Pancreas (tissue), 10 donors: ENCODE data around the gene IQSEC1. TPM values are rescaled to one million over a fixed set of nuclear protein-coding genes. Genes with fewer than 3 reads are reported as not detected.

ENCODE experiments used
- ATAC-seq, 4 donors: fragments of 200-7000 bp; cut with Tn5 transposase; one replicate each; pipeline versions ENCODE4 v1.8.0 to v1.9.1; 2020; ENCODE audit warnings: mild to moderate bottlenecking in 4 of 4, moderate library complexity in 4 of 4
- DNase-seq, 6 donors: peaks; one replicate each; pipeline ENCODE4 v3.0.0-alpha.2; 2020
- FAIRE-seq: peaks from 2 replicates; lab custom pipeline; 2012; peaks lifted over from hg19 to GRCh38; lab: Jason Lieb, UNC
- H3K27ac ChIP-seq, 4 donors: fragments of 200-600 bp; sonication (generic); 1 replicate in 3 of 4; 2 replicates in 1 of 4; pipeline versions ENCODE4 v1.5.0 to v1.8.0; 2020
- H3K27me3 ChIP-seq, 4 donors: fragments of 200-600 bp; one replicate each; pipeline ENCODE4 v1.8.0; 2021
- H3K36me3 ChIP-seq, 3 donors: fragments of 200-600 bp; sonication (generic) in 1 of 3; one replicate each; pipeline versions ENCODE4 v1.5.0 to v1.8.0; 2020 to 2021
- H3K4me1 ChIP-seq, 3 donors: fragments of 200-600 bp; one replicate each; pipeline ENCODE4 v1.8.0; 2021
- H3K4me3 ChIP-seq, 4 donors: fragments of 200-600 bp; sonication (generic) in 2 of 4; one replicate each; pipeline versions ENCODE4 v1.5.0 to v1.8.0; 2020 to 2021
- H3K9me3 ChIP-seq, 4 donors: fragments of 200-600 bp; one replicate each; pipeline ENCODE4 v1.8.0; 2021
- WGBS, 2 donors: extraction: QIAGEN DNeasy Blood & Tissue Kit; methylation state at CpG; one replicate each; pipeline ENCODE4 v1.1.7; 2013; 5-methylcytosine and 5-hydroxymethylcytosine counted together
- intact Hi-C, 3 donors: fragments of 100-400 bp; cut with DNase I; formaldehyde crosslinking; loops; one replicate each; pipeline versions ENCODE4 v1.11.1 to v1.14.2; 2022
- polyA plus RNA-seq, 2 donors: library from polyadenylated mRNA; stranded (reverse); fragments of 200-250 nt; gene quantifications; one replicate each; pipeline ENCODE4 v1.2.3, GENCODE V29; 2013
- total RNA-seq, 6 donors: library from RNA; stranded (reverse); fragmentation: NEBNext Ultra II Directional in 4 of 6; extraction: Animal tissue kit (Norgen Biotek cat#: 25700) in 4 of 6; gene quantifications; one replicate each; pipeline versions ENCODE4 v1.2.1 to v1.2.4, GENCODE V29; 2021 to 2023
- TF ChIP-seq, protein P1 (sequence below), 4 donors: fragments of 200-600 bp; sonication (generic) in 3 of 4; IDR thresholded peaks; one replicate each; pipeline versions ENCODE4 v1.5.0 to v1.8.0; 2021; ENCODE audit warnings: antibody characterized with exemption in 4 of 4
- donor health status: healthy with polysubstance abuse.
- donor health status: DM: no; HTN: no; CAD: no; lungs with moderate emphysema.
- donor health status: DM: no; HTN: no; CAD: no.
- donor health status: control.
- donor health status: control.
- donor health status: Bipolar disorder and iron deficiency.
- donor health status: DM: yes; HTN: yes; CAD: no.
- donor health status: DM: no; HTN: no; CAD: no.
- donor health status: DM: no; HTN: no; CAD: no.
- donor health status: DM: yes; HTN: yes; CAD: no.

IQSEC1 gene
- total and polyA plus RNA-seq, 8 donors = 15.0 to 27.9 (median 23.1) TPM

DNA sequence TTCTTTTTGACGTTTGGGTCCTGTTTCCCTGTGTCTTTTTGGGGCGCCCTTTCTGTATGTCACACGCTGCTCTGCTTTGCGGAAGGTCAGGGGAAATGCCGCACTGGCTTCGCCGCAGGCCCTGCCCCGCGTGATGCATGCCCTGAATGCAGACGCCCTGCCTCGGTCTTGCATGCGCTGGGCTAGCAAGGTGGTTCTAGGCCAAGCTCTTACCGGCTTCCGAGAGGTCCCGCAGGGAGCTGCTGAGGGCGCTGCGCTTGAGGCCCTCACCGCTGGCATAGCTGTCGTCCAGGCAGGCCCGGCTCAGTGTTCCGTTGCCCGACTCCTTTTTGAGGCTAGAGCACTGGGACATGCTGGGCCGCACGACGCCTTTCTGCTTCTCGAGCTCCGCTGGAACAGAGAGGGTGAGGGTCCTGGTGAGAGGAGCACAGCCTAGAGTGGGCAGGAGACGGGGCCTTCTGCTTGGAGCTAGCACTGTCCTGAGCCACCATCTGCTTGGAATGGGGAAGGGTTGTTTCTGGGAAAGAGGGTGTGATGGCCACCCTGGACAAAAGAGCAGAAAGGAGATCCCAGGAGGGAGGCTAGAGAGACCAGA lies 165.0 kb downstream of the IQSEC1 start:
- 93 to 95% methylated on average over 28 of the region's 28 CpGs for WGBS, 2 donors
- H3K4me1 ChIP-seq = no peaks in the 10 kb centered on the region
- intact Hi-C loops = no loop called here
- H3K4me3 ChIP-seq = no peak overlapping the region
- FAIRE-seq (no peak), ATAC-seq (no peak), DNase-seq (peak in 2 of 6 donors; percentile 14 to 68)
- H3K36me3 ChIP-seq = peaks cover 0 to 59% (median 11%) of the 10 kb centered on the region in 3 donors
- no peaks in the 10 kb centered on the region for H3K27me3 ChIP-seq
- no peaks in the 10 kb centered on the region for H3K9me3 ChIP-seq
- no peak overlapping the region for H3K27ac ChIP-seq
- TF ChIP-seq, protein P1, sequence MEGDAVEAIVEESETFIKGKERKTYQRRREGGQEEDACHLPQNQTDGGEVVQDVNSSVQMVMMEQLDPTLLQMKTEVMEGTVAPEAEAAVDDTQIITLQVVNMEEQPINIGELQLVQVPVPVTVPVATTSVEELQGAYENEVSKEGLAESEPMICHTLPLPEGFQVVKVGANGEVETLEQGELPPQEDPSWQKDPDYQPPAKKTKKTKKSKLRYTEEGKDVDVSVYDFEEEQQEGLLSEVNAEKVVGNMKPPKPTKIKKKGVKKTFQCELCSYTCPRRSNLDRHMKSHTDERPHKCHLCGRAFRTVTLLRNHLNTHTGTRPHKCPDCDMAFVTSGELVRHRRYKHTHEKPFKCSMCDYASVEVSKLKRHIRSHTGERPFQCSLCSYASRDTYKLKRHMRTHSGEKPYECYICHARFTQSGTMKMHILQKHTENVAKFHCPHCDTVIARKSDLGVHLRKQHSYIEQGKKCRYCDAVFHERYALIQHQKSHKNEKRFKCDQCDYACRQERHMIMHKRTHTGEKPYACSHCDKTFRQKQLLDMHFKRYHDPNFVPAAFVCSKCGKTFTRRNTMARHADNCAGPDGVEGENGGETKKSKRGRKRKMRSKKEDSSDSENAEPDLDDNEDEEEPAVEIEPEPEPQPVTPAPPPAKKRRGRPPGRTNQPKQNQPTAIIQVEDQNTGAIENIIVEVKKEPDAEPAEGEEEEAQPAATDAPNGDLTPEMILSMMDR (IDR thresholded peaks at IDR 0.05) = no peak

DNA sequence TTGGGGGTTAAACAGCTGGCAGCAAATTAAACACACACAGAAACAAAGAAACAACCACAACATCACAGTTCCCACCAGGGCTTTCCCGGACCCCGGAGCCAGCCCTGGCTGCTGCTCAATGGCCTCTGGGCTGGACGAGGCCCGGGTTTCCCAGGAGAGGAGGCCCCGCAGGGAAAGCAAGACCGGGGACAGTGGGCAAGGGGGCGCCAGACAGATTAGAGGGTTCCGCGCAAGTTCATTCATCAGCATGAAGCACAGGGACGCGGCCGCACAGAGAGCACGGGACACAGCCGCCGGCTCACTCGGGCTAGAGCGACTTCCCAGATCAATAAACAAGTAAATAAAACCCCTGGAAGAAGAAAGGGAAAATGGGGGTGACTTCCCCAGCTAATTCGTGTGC lies 165.5 kb downstream of the IQSEC1 start:
- TF ChIP-seq, protein P1 (IDR thresholded peaks at IDR 0.05) = no peak
- ATAC-seq (no peak), FAIRE-seq (no peak), DNase-seq (peak in 2 of 6 donors; percentile 15 to 51)
- Histone ChIP-seq H3K27me3 (no peaks in the 10 kb centered on the region), H3K36me3 (peaks cover 0 to 59% (median 11%) of the 10 kb centered on the region in 3 donors), H3K4me1 (no peaks in the 10 kb centered on the region), H3K4me3 (no peak overlapping the region), H3K27ac (no peak overlapping the region), H3K9me3 (no peaks in the 10 kb centered on the region)
- intact Hi-C loops = no loop called here
- WGBS, 2 donors = 89% methylated on average over 18 of the region's 18 CpGs

DNA sequence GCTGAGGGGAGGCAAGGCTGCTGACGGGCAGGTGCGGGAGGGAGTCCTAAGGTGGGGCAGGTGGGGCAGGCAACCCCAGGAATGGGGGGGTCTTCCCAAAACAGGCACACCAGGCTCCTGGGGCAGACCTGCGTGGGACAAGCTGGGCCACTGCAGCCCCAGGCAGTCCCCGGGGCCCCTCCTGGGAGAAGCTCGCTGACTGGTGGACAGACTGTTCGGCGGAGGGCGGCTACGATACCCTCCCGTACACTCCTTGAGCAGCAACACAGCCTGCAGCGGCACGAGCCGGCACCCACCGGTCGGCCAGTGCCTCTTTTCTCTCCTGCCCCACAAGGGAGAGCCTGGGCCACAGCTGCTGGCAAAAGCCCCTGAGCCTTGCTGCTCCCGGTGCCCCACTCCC lies 165.9 kb downstream of the IQSEC1 start:
- no peak for FAIRE-seq
- Histone ChIP-seq H3K4me1 (no peaks in the 10 kb centered on the region), H3K36me3 (peaks cover 0 to 59% (median 11%) of the 10 kb centered on the region in 3 donors), H3K4me3 (no peak overlapping the region), H3K27ac (no peak overlapping the region), H3K27me3 (no peaks in the 10 kb centered on the region), H3K9me3 (no peaks in the 10 kb centered on the region)
- DNase-seq = peak in 2 of 6 donors; percentile 19 to 63
- intact Hi-C loops = no loop called here
- TF ChIP-seq, protein P1 (IDR thresholded peaks at IDR 0.05) = no peak
- 91 to 92% methylated on average over 16 of the region's 16 CpGs for WGBS, 2 donors
- ATAC-seq = no peak

DNA sequence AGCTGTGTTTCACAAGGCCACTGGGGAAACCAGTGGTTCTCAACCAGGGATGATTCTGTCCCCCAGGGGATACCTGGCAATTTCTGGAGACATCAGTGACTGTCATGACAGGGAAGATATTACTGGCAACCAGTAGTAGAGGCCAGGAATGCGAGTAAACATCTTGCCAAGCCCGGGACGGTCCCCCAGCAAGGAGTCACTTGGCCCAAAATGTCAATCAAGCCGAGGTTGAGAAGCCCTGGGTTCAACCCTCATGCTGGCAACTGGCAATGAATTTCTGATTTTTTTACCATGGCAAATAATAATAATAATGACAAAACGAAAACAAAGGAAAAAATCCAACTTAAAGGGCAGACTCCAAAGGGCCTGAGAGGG lies 166.3 kb downstream of the IQSEC1 start:
- DNase-seq (no peak), ATAC-seq (no peak), FAIRE-seq (no peak)
- Histone ChIP-seq H3K27me3 (no peaks in the 10 kb centered on the region), H3K9me3 (no peaks in the 10 kb centered on the region), H3K27ac (no peak overlapping the region), H3K36me3 (peaks cover 0 to 59% (median 11%) of the 10 kb centered on the region in 3 donors), H3K4me1 (no peaks in the 10 kb centered on the region), H3K4me3 (no peak overlapping the region)
- TF ChIP-seq, protein P1 (IDR thresholded peaks at IDR 0.05) = no peak
- WGBS, 2 donors = 70 to 79% methylated on average over 5 of the region's 5 CpGs
- intact Hi-C loops = no loop called here

DNA sequence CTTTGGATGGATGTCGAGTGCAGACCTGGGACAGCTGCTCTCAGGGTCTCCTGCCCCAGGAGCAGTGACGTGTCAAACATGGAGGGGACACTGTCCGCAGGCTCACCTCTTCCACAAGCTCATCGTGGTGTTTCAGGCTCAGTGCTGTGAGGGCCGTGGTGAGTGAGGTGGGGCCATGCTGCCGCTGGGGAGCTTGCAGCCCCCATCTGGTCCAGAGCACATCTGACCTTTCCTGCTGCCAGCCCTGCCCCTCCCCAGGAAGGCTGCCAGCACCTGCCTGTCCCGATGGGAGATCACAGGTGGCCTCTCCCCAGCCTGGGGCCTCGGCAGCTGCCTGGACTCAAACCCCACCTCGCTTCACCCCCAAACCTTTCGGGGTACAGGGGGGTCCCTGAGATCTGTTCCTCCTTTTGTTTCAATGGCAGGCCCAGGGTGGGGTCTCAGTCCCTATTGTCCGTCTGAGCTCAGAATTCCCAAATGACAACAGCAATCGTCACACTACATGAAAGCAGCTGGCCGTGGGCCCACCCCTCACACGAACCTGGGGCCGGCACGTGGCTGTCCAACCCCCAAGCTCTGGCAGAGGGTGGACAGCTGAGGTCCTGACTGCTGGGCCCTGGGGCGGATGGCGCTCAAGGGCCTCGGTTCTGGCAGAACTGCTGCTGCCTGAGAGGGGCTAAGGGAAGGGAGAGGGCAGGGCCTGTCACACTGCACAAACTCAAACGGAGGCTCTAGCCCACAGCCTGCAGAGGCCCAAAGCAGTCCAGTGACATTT lies 166.9 kb downstream of the IQSEC1 start:
- TF ChIP-seq, protein P1 (IDR thresholded peaks at IDR 0.05) = no peak
- WGBS, 2 donors = 86 to 87% methylated on average over 20 of the region's 20 CpGs
- intact Hi-C loops = no loop called here
- peak in 1 of 6 donors; percentile 52 for DNase-seq
- ATAC-seq = no peak
- no peaks in the 10 kb centered on the region for H3K9me3 ChIP-seq
- H3K27ac ChIP-seq = no peak overlapping the region
- H3K27me3 ChIP-seq = no peaks in the 10 kb centered on the region
- no peak overlapping the region for H3K4me3 ChIP-seq
- no peaks in the 10 kb centered on the region for H3K4me1 ChIP-seq
- H3K36me3 ChIP-seq = peaks cover 0 to 61% (median 11%) of the 10 kb centered on the region in 3 donors
- FAIRE-seq = no peak
